SK-N-SH (cell line): Measurements from ENCODE around the gene SRGAP1. TPM values are rescaled to one million over a fixed set of nuclear protein-coding genes. Genes with fewer than 3 reads are reported as not detected.

Experiments
- CTCF ChIA-PET: fragments of 300-600, 350-600 bp; formaldehyde crosslinking; extraction: SDS; loops from one replicate; lab custom pipeline; 2021; lab: Yijun Ruan, JAX
- POLR2A ChIA-PET: fragments of 350-600 bp; sonication (Branson Sonifier 250); formaldehyde crosslinking; extraction: SDS; loops from one replicate; lab custom pipeline; 2020; ENCODE audit warnings: antibody characterized with exemption, inconsistent platforms; lab: Yijun Ruan, JAX
- DNase-seq: peaks from one replicate; pipeline ENCODE4 v3.0.0; 2012
- H2AFZ ChIP-seq: fragments of 200-600 bp; sonication (generic); 2 replicates; pipeline ENCODE4 v1.8.1; 2016; ENCODE audit warnings: antibody characterized with exemption, mild to moderate bottlenecking, low read depth
- H3F3A ChIP-seq: fragments of 200-600 bp; sonication (generic); replicated peaks from 2 replicates; pipeline ENCODE3; 2016; ENCODE audit warnings: antibody characterized with exemption, mild to moderate bottlenecking; ENCODE audit not compliant: insufficient read depth
- H3K27ac ChIP-seq, 2 experiments: fragments of 200-500 bp in 1 of 2; fragments of 200-600 bp in 1 of 2; sonication (Bioruptor generic) in 1 of 2; sonication (generic), shearing (Covaris generic) in 1 of 2; 2 replicates each; pipeline versions ENCODE4 v1.5.1 to v1.6.1; 2014 to 2016; ENCODE audit warnings: low read depth in 2 of 2, inconsistent platforms in 1 of 2, low read length in 1 of 2, mild to moderate bottlenecking in 1 of 2, mixed read lengths in 1 of 2
- H3K27me3 ChIP-seq: fragments of 200-600 bp; sonication (generic), shearing (Covaris generic); 2 replicates; pipeline ENCODE4 v1.6.1; 2016; ENCODE audit warnings: mixed run types; ENCODE audit not compliant: insufficient read depth
- H3K36me3 ChIP-seq, 2 experiments: fragments of 200-500 bp in 1 of 2; fragments of 200-600 bp in 1 of 2; sonication (Bioruptor generic) in 1 of 2; sonication (generic) in 1 of 2; replicated peaks in 1 of 2; 2 replicates each; pipeline versions ENCODE3 to v1.5.1; 2014 to 2016; ENCODE audit warnings: low read length in 1 of 2, mild to moderate bottlenecking in 1 of 2; ENCODE audit not compliant: insufficient read depth in 2 of 2, control insufficient read depth in 1 of 2
- H3K4me1 ChIP-seq, 2 experiments: fragments of 200-500 bp in 1 of 2; fragments of 200-600 bp in 1 of 2; sonication (Bioruptor generic) in 1 of 2; sonication (generic), shearing (Covaris generic) in 1 of 2; 2 replicates each; pipeline versions ENCODE4 v1.5.1 to v1.6.1; 2014 to 2016; ENCODE audit warnings: low read depth in 1 of 2, low read length in 1 of 2, mixed run types in 1 of 2; ENCODE audit not compliant: insufficient read depth in 2 of 2, control insufficient read depth in 1 of 2
- H3K4me2 ChIP-seq: fragments of 200-600 bp; sonication (generic), shearing (Covaris generic); 2 replicates; pipeline ENCODE4 v1.6.1; 2017; ENCODE audit warnings: mixed run types
- H3K4me3 ChIP-seq, 2 experiments: fragments of 200-500 bp in 1 of 2; fragments of 200-600 bp in 1 of 2; sonication (Bioruptor generic) in 1 of 2; sonication (generic), shearing (Covaris generic) in 1 of 2; 2 replicates each; pipeline versions ENCODE4 v1.5.1 to v1.8.1; 2014 to 2016; ENCODE audit warnings: low read depth in 2 of 2, inconsistent platforms in 1 of 2, low read length in 1 of 2, mild to moderate bottlenecking in 1 of 2, mixed read lengths in 1 of 2, moderate library complexity in 1 of 2
- H3K79me2 ChIP-seq: fragments of 200-600 bp; sonication (generic); 2 replicates; pipeline ENCODE4 v1.8.1; 2017; ENCODE audit warnings: mild to moderate bottlenecking; ENCODE audit not compliant: insufficient read depth
- H3K9ac ChIP-seq: fragments of 200-600 bp; sonication (generic); 2 replicates; pipeline ENCODE4 v1.6.1; 2017; ENCODE audit warnings: mixed run types
- H3K9me2 ChIP-seq: fragments of 200-600 bp; sonication (generic); 2 replicates; pipeline ENCODE4 v1.6.1; 2017; ENCODE audit warnings: mixed run types
- H3K9me3 ChIP-seq: fragments of 200-600 bp; sonication (generic); 2 replicates; pipeline ENCODE4 v1.6.1; 2017; ENCODE audit warnings: mixed run types, mild to moderate bottlenecking, moderate library complexity
- H4K20me1 ChIP-seq: fragments of 200-600 bp; sonication (generic); 2 replicates; pipeline ENCODE4 v1.6.1; 2017; ENCODE audit warnings: mild to moderate bottlenecking, mixed run types; ENCODE audit not compliant: insufficient read depth
- CHD2 ChIP-seq: fragments of 150-350 bp; IDR thresholded peaks from 2 replicates; pipeline ENCODE4 v1.6.1; 2018; ENCODE audit warnings: low read length; ENCODE audit not compliant: partially characterized antibody
- CTCF ChIP-seq: fragments of 200-600 bp; sonication (generic); IDR thresholded peaks from 2 replicates; pipeline ENCODE4 v1.6.1; 2017; ENCODE audit warnings: antibody characterized with exemption, mild to moderate bottlenecking, moderate library complexity
- EP300 ChIP-seq, 2 experiments: IDR thresholded peaks; 2 replicates each; pipeline versions ENCODE4 v1.4.0 to v1.6.1; 2012; ENCODE audit warnings: borderline replicate concordance in 1 of 2, low read depth in 1 of 2, low read length in 1 of 2
- FOXJ3 ChIP-seq: sonication (generic); formaldehyde crosslinking; IDR thresholded peaks from 2 replicates; pipeline ENCODE4 v1.5.1; 2020; ENCODE audit warnings: mild to moderate bottlenecking, missing genetic modification reagents
- FOXM1 ChIP-seq: IDR thresholded peaks from 2 replicates; pipeline ENCODE4 v1.4.0; 2012; ENCODE audit warnings: low read depth, mild to moderate bottlenecking
- GATA2 ChIP-seq: sonication (generic); formaldehyde crosslinking; IDR thresholded peaks from 2 replicates; pipeline ENCODE4 v1.5.0; 2020; ENCODE audit warnings: mild to moderate bottlenecking, missing genetic modification reagents
- MEF2A ChIP-seq: IDR thresholded peaks from 2 replicates; pipeline ENCODE4 v1.4.0; 2012; ENCODE audit warnings: low read depth, borderline replicate concordance
- MXI1 ChIP-seq: IDR thresholded peaks from 2 replicates; pipeline ENCODE4 v1.6.1; 2012; ENCODE audit warnings: mild to moderate bottlenecking, low read depth, low read length, improper control_type of control experiment
- PBX3 ChIP-seq: IDR thresholded peaks from 2 replicates; pipeline ENCODE4; 2012
- POLR2AphosphoS5 ChIP-seq: IDR thresholded peaks from 2 replicates; pipeline ENCODE4 v1.6.1; 2012; ENCODE audit warnings: low read depth, low read length
- RCOR1 ChIP-seq: fragments of 150-350 bp; IDR thresholded peaks from 2 replicates; pipeline ENCODE4 v1.6.1; 2017; ENCODE audit warnings: antibody characterized with exemption, low read length
- REST ChIP-seq: IDR thresholded peaks from 2 replicates; pipeline ENCODE4 v1.6.1; 2012; ENCODE audit warnings: mild to moderate bottlenecking, low read depth, low read length, moderate library complexity
- RXRA ChIP-seq: IDR thresholded peaks from 2 replicates; pipeline ENCODE4 v1.4.0; 2012; ENCODE audit warnings: low read depth, mild to moderate bottlenecking, borderline replicate concordance
- TCF12 ChIP-seq: IDR thresholded peaks from 2 replicates; pipeline ENCODE4 v1.4.0; 2012
- TEAD4 ChIP-seq: IDR thresholded peaks from 2 replicates; pipeline ENCODE4 v1.4.0; 2012; ENCODE audit warnings: mild to moderate bottlenecking, borderline replicate concordance; ENCODE audit not compliant: insufficient read depth
- USF1 ChIP-seq: IDR thresholded peaks from 2 replicates; pipeline ENCODE4 v1.4.0; 2012; ENCODE audit warnings: low read depth, borderline replicate concordance
- USF2 ChIP-seq: fragments of 150-350 bp; IDR thresholded peaks from 2 replicates; pipeline ENCODE4 v1.6.1; 2017; ENCODE audit warnings: antibody characterized with exemption, low read length, low read depth, borderline replicate concordance
- YY1 ChIP-seq: IDR thresholded peaks from 2 replicates; pipeline ENCODE4 v1.4.0; 2012; ENCODE audit warnings: low read depth, mild to moderate bottlenecking
- ZBTB33 ChIP-seq: IDR thresholded peaks from 2 replicates; pipeline ENCODE4 v1.4.0; 2012; ENCODE audit warnings: low read depth, borderline replicate concordance
- WGBS: methylation state at CpG from one replicate; pipeline ENCODE4 v1.1.6; 2017; ENCODE audit warnings: low lambda C conversion rate; 5-methylcytosine and 5-hydroxymethylcytosine counted together
- polyA plus RNA-seq, 3 experiments: library from polyadenylated mRNA; depleted of rRNA; stranded (reverse); fragments of >200 nt; gene quantifications; 2 replicates each; pipeline ENCODE4 v1.2.3, GENCODE V29; 2012

Gene SRGAP1
- polyA plus RNA-seq, 1 of the 3 experiments (the other 2 are of a cell fraction): 2.6 TPM

- Histone ChIP-seq H3K4me2 (peak overlapping the region; percentile 63), H3K79me2 (peaks cover 68% of the 10 kb centered on the region), H2AFZ (no peak overlapping the region), H3K9me2 (no peaks in the 10 kb centered on the region), H3K4me3 (no peak overlapping the region), H3K27me3 (no peaks in the 10 kb centered on the region), H3K4me1 (peaks cover 18 to 50% of the 10 kb centered on the region in 2 experiments), H4K20me1 (no peaks in the 10 kb centered on the region), H3F3A (peaks cover 17% of the 10 kb centered on the region), H3K36me3 (no peaks in the 10 kb centered on the region), H3K9ac (peak overlapping the region; percentile 49; the same call in 1 of the 2 replicates)
- no peak for DNase-seq
- WGBS: 64% methylated on average over 7 of the region's 7 CpGs
- POLR2A ChIA-PET: no interaction called here
- TF ChIP-seq TEAD4 (no peak), PBX3 (no peak), RCOR1 (no peak), CTCF (no peak), TCF12 (no peak), CHD2 (no peak), POLR2AphosphoS5 (no peak), FOXM1 (no peak), GATA2 (CRISPR knock-in tag) (no peak), FOXJ3 (CRISPR knock-in tag) (no peak), MXI1 (no peak), ZBTB33 (no peak), REST (no peak), RXRA (no peak), YY1 (no peak), USF2 (no peak), USF1 (no peak), MEF2A (no peak), EP300 (IDR thresholded peaks at IDR 0.05; ENCODE audit: borderline replicate concordance in 1 of 2, low read depth in 1 of 2, low read length in 1 of 2) (no peak)
- TF ChIP-seq, all 33 proteins: peak for 0
- Histone ChIP-seq H3K9me3 (no peaks in the 10 kb centered on the region), H3K27ac (peak overlapping the region in 1 of 2 experiments; percentile 79; a peak in 2 of 4 replicates)
- CTCF ChIA-PET: interaction anchor here (1.1 to 1.5 kb wide), 3 partner anchors 19 to 73 kb away, joined by 3 to 4 read pairs (median 4); partner anchors contain the start of gene SRGAP1
Observed at GRCh38 chr12:63916561-63917476, 72.3 kb downstream of the SRGAP1 start.
